OCI-LY3 (cell line): ENCODE measurements around the gene N4BP2.

Source experiments
- EZH2phosphoT487 ChIP-seq: fragments of 200-600 bp; shearing (Covaris generic); IDR thresholded peaks from 2 replicates; pipeline ENCODE4 v1.6.1; 2018; ENCODE audit warnings: antibody characterized with exemption, mixed run types, low read depth
- TF ChIP-seq, protein P1 (sequence below): fragments of 200-600, 300-600 bp; sonication (generic); IDR thresholded peaks from 2 replicates; pipeline ENCODE4 v1.5.1; 2014; ENCODE audit warnings: antibody characterized with exemption, low read length, low read depth

DNA sequence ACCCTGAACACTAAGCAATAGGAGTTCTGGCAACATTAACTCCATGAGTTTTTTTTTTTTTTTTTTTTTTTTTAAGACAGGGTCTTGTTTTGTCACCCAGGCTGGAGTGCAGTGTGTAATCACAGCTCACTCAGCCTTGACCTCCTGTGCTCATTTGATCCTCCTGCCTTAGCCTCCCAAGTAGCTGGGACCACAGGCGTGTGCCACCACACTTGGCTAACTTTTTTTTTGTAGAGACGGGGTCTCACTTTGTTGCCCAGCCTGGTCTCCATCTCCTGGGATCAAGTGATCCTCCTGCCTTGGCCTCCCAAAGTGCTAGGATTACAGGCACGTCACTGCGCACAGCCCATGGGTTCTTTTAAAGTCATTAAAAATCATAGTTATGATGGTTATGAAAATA is 145.2 kb downstream of the N4BP2 start:
- no peak for TF ChIP-seq EZH2phosphoT487
- TF ChIP-seq, protein P1, sequence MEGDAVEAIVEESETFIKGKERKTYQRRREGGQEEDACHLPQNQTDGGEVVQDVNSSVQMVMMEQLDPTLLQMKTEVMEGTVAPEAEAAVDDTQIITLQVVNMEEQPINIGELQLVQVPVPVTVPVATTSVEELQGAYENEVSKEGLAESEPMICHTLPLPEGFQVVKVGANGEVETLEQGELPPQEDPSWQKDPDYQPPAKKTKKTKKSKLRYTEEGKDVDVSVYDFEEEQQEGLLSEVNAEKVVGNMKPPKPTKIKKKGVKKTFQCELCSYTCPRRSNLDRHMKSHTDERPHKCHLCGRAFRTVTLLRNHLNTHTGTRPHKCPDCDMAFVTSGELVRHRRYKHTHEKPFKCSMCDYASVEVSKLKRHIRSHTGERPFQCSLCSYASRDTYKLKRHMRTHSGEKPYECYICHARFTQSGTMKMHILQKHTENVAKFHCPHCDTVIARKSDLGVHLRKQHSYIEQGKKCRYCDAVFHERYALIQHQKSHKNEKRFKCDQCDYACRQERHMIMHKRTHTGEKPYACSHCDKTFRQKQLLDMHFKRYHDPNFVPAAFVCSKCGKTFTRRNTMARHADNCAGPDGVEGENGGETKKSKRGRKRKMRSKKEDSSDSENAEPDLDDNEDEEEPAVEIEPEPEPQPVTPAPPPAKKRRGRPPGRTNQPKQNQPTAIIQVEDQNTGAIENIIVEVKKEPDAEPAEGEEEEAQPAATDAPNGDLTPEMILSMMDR = no peak
